Adrenal gland (tissue), 12 donors: Measurements from ENCODE around the gene TET3. TPM values are rescaled to one million over a fixed set of nuclear protein-coding genes. Genes with fewer than 3 reads are reported as not detected.

Source experiments
- DNase-seq, 7 donors: peaks; one replicate each; pipeline ENCODE4 v3.0.0-alpha.2; 2019 to 2020
- H3K27ac ChIP-seq, 5 donors: fragments of 200-600 bp; sonication (generic) in 4 of 5; 1 replicate in 3 of 5; 2 replicates in 2 of 5; pipeline versions ENCODE4 v1.5.1 to v1.8.0; 2016 to 2020; ENCODE audit warnings: mild to moderate bottlenecking in 1 of 5
- H3K27me3 ChIP-seq: fragments of 200-600 bp; 2 replicates; pipeline ENCODE4 v1.8.0; 2021
- H3K36me3 ChIP-seq, 2 donors: fragments of 200-600 bp; replicated peaks in 1 of 2; 1 replicate in 1 of 2; 2 replicates in 1 of 2; pipeline versions ENCODE4 v1.5.1 to v1.8.0; 2018 to 2022
- H3K4me1 ChIP-seq, 2 donors: fragments of 200-600 bp; replicated peaks in 1 of 2; 1 replicate in 1 of 2; 2 replicates in 1 of 2; pipeline versions ENCODE4 v1.5.1 to v1.8.0; 2018 to 2021
- H3K4me3 ChIP-seq, 4 donors: fragments of 200-600 bp; sonication (generic) in 3 of 4; one replicate each; pipeline ENCODE4 v1.5.1; 2016 to 2018
- H3K9me3 ChIP-seq, 3 donors: fragments of 200-600 bp; sonication (generic) in 1 of 3; replicated peaks in 1 of 3; 1 replicate in 2 of 3; 2 replicates in 1 of 3; pipeline versions ENCODE4 v1.5.1 to v1.8.0; 2016 to 2021
- CTCF ChIP-seq, 6 experiments: fragments of 450-650 bp in 4 of 6; fragments of 200-600 bp in 2 of 6; sonication (generic) in 1 of 6; IDR thresholded peaks; 1 replicate in 5 of 6; 2 replicates in 1 of 6; pipeline versions ENCODE4 v1.5.1 to v1.8.0; 2016 to 2021; ENCODE audit warnings: antibody characterized with exemption in 6 of 6, mild to moderate bottlenecking in 2 of 6, moderate library complexity in 1 of 6
- POLR2A ChIP-seq, 2 donors: fragments of 450-650 bp; IDR thresholded peaks; one replicate each; pipeline ENCODE4 v1.6.1; 2017; ENCODE audit warnings: antibody characterized with exemption in 2 of 2, mild to moderate bottlenecking in 2 of 2, moderate library complexity in 1 of 2
- WGBS, 4 donors: extraction: QIAGEN DNeasy Blood & Tissue Kit in 2 of 4; methylation state at CpG; one replicate each; pipeline versions ENCODE4 v1.1.5 to v1.1.7; 2013 to 2017; 5-methylcytosine and 5-hydroxymethylcytosine counted together
- intact Hi-C, 2 donors: fragments of 100-400 bp; cut with DNase I; formaldehyde crosslinking; loops; one replicate each; pipeline versions ENCODE4 v1.14.1 to v1.15.0; 2022 to 2023
- polyA plus RNA-seq, 3 donors: library from polyadenylated mRNA; stranded (reverse); fragments of 200-250 nt in 2 of 3; fragments of 350-450 nt in 1 of 3; fragmentation: Illumina TruSeq in 1 of 3; extraction: RNeasy Lipid Tissue Mini Kit (QIAGEN cat#74804) in 1 of 3; gene quantifications; one replicate each; pipeline ENCODE4 v1.2.3, GENCODE V29; 2013 to 2014
- total RNA-seq, 9 donors: library from RNA; depleted of rRNA in 4 of 9; stranded (reverse); fragments of >200 nt in 4 of 9; fragments of 120-200 nt in 1 of 9; fragmentation: NEBNext Ultra II Directional in 1 of 9; extraction: Animal tissue kit (Norgen Biotek cat#: 25700) in 1 of 9; gene quantifications; one replicate each; pipeline versions ENCODE4 v1.1.0 to v1.2.4, GENCODE V29; 2013 to 2023
- donor health status: healthy with polysubstance abuse.
- donor health status: Bipolar disorder and iron deficiency.
- donor health status: DM: yes; HTN: yes; CAD: no.
- donor health status: DM: no; HTN: no; CAD: no.
- donor health status: DM: no; HTN: no; CAD: no.
- donor health status: DM: yes; HTN: yes; CAD: no.

TET3 gene
- total and polyA plus RNA-seq, 12 donors: 1.3 to 8.6 (median 5.4) TPM

GRCh38 chr2:73949802-73950201, 34.9 kb upstream of the TET3 start:
- no peak overlapping the region for H3K4me3 ChIP-seq
- peaks cover 0 to 8% of the 10 kb centered on the region in 2 donors for H3K4me1 ChIP-seq
- TF ChIP-seq POLR2A (IDR thresholded peaks at IDR 0.05) (no peak), CTCF (IDR thresholded peaks at IDR 0.05) (no peak)
- no peak for DNase-seq
- no peaks in the 10 kb centered on the region for H3K9me3 ChIP-seq
- H3K36me3 ChIP-seq: peaks cover 0 to 48% of the 10 kb centered on the region in 2 donors
- H3K27ac ChIP-seq: no peak overlapping the region
- intact Hi-C loops: no loop called here
- H3K27me3 ChIP-seq: no peaks in the 10 kb centered on the region

- Histone ChIP-seq H3K36me3 (peaks cover 0 to 61% of the 10 kb centered on the region in 2 donors), H3K9me3 (no peaks in the 10 kb centered on the region), H3K27ac (peak overlapping the region in 2 of 5 donors; percentile 7 to 41)
These were observed 31.9 kb upstream of the TET3 start for GRCh38 chr2:73952499-73953446.

GRCh38 chr2:73956218-73956865, 28.4 kb upstream of the TET3 start:
- no peak for DNase-seq

More at GRCh38 chr2:73952499-73953446, 31.9 kb upstream of the TET3 start:
- H3K4me1 ChIP-seq: peaks cover 0 to 8% of the 10 kb centered on the region in 2 donors
- peak in 5 of 7 donors; percentile 33 to 56 (median 38) for DNase-seq
- TF ChIP-seq POLR2A (IDR thresholded peaks at IDR 0.05) (no peak), CTCF (IDR thresholded peaks at IDR 0.05) (no peak)
- intact Hi-C loops: no loop called here
- H3K4me3 ChIP-seq: no peak overlapping the region
- 63 to 93% (median 74%) methylated on average over 12 of the region's 12 CpGs for WGBS, 4 donors
- H3K27me3 ChIP-seq: no peaks in the 10 kb centered on the region

More at GRCh38 chr2:73956218-73956865, 28.4 kb upstream of the TET3 start:
- WGBS, 4 donors: 93 to 96% (median 94%) methylated on average over 5 of the region's 5 CpGs
- no peaks in the 10 kb centered on the region for H3K9me3 ChIP-seq
- TF ChIP-seq CTCF (IDR thresholded peaks at IDR 0.05) (no peak), POLR2A (IDR thresholded peaks at IDR 0.05) (no peak)
- peaks cover 0 to 59% of the 10 kb centered on the region in 2 donors for H3K36me3 ChIP-seq
- no peaks in the 10 kb centered on the region for H3K27me3 ChIP-seq
- H3K27ac ChIP-seq: no peak overlapping the region
- peaks cover 0 to 8% of the 10 kb centered on the region in 2 donors for H3K4me1 ChIP-seq
- intact Hi-C loops: no loop called here
- H3K4me3 ChIP-seq: no peak overlapping the region
